Choroid plexus epithelial cell (primary cell): ENCODE data around the gene SPATA31C1.

ENCODE experiments used
- DNase-seq: peaks from one replicate; pipeline ENCODE4 v3.0.0-alpha.2; 2010; ENCODE audit warnings: low read depth
- H3K4me3 ChIP-seq: 2 replicates; pipeline ENCODE4 v1.5.1; 2011; ENCODE audit warnings: low read depth, mild to moderate bottlenecking, control low read depth, low read length, moderate library complexity
- TF ChIP-seq, protein P1 (sequence below): conservative IDR thresholded peaks from 2 replicates; pipeline ENCODE4 v1.5.1; 2011; ENCODE audit warnings: low read depth, mild to moderate bottlenecking, control low read depth, inconsistent platforms, low read length, moderate library complexity

Gene SPATA31C1

DNA sequence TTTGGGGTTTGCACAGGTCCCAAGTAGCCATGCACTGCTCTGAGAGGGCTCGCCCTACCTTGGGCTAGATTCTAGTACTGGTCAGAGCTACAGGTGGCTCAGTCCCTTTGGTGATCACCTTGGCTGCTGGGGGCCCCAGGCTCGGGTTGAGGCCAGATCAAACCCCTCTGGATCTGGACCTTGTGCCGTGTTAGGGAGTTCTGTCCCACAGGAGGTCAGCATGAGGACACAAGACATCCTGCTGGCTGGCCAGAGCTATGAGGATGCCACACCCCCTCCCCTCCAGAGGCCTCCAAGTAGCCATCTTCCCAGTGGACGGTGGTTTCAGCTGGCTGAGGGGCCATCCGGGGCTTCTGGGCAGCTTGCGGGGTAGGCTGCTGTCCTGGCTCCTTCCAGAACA lies 46.0 kb downstream of the SPATA31C1 start:
- no peak overlapping the region for H3K4me3 ChIP-seq
- TF ChIP-seq, protein P1, sequence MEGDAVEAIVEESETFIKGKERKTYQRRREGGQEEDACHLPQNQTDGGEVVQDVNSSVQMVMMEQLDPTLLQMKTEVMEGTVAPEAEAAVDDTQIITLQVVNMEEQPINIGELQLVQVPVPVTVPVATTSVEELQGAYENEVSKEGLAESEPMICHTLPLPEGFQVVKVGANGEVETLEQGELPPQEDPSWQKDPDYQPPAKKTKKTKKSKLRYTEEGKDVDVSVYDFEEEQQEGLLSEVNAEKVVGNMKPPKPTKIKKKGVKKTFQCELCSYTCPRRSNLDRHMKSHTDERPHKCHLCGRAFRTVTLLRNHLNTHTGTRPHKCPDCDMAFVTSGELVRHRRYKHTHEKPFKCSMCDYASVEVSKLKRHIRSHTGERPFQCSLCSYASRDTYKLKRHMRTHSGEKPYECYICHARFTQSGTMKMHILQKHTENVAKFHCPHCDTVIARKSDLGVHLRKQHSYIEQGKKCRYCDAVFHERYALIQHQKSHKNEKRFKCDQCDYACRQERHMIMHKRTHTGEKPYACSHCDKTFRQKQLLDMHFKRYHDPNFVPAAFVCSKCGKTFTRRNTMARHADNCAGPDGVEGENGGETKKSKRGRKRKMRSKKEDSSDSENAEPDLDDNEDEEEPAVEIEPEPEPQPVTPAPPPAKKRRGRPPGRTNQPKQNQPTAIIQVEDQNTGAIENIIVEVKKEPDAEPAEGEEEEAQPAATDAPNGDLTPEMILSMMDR = no peak
- no peak for DNase-seq

DNA sequence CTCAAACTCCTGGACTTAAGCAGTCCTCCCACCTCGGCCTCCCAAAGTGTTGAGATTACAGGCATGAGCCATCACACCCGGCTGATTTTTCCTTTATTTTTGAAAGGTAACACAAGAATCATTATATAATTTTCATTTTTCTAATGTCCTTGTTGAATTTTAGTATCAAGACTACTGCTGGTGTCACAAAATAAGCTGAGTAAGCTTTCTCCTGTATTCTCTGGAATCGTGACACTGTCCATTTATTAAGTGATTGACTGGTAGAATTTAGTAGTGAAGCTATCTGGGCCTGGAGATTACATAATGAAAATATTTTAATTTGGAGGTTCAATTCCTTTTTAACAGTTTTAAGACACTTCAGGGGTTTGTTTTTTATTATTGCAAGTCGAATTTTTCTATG lies 47.1 kb downstream of the SPATA31C1 start:
- DNase-seq = no peak
- no peak overlapping the region for H3K4me3 ChIP-seq
- TF ChIP-seq, protein P1 = no peak

GRCh38 chr9:87968155-87968554 lies 50.4 kb downstream of the SPATA31C1 start:
- H3K4me3 ChIP-seq = no peak overlapping the region
- no peak for DNase-seq
- TF ChIP-seq, protein P1 = no peak

DNA sequence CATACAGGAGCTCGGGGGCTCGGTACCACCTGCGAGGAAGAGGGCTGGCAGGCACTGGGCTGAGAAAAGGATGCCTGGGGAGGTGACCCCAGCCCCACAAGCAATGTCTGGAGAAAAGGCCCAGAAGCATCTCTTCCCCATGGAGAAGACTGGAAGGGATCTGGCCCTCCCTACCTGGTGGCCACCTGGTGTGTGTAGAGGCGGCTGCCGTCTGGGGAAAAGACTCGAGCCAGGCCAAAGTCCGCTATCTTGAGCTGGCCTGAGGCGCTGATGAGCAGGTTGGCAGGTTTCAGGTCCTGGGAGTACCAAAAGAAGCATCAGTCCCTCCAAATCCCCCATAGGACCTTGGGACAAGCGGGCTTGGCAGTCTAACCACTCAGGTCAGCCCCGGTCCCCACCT lies 52.8 kb downstream of the SPATA31C1 start:
- no peak overlapping the region for H3K4me3 ChIP-seq
- TF ChIP-seq, protein P1 = no peak
- DNase-seq = no peak

DNA sequence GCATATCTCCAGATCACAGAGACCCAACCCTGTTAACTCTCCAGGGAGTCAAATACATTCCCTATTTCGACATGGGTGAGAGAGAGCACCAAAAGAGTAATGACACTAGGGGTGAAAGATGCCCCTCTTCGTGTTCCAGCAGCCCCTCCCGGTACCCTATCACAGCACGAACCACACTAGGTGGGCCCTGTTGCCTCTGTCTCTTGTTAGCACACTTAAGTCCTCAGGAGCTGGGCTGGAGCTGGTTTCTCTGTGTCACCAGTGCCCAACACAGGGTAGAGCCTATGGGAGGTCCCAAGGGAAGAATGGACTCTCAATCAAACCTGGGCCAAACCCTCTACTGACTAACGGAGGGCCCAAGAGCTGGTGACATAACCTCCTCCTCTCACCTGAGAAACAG lies 55.4 kb downstream of the SPATA31C1 start:
- H3K4me3 ChIP-seq = no peak overlapping the region
- TF ChIP-seq, protein P1 = no peak
- no peak for DNase-seq
